NCI-H1694 treated with DMSO at 0.1 percent for 48 hours (cell line): ENCODE results near the gene AP2A2.

Source experiments
- DNase-seq: peaks from one replicate; lab custom pipeline; 2025; lab: John Stamatoyannopoulos, UW

Gene AP2A2

DNA sequence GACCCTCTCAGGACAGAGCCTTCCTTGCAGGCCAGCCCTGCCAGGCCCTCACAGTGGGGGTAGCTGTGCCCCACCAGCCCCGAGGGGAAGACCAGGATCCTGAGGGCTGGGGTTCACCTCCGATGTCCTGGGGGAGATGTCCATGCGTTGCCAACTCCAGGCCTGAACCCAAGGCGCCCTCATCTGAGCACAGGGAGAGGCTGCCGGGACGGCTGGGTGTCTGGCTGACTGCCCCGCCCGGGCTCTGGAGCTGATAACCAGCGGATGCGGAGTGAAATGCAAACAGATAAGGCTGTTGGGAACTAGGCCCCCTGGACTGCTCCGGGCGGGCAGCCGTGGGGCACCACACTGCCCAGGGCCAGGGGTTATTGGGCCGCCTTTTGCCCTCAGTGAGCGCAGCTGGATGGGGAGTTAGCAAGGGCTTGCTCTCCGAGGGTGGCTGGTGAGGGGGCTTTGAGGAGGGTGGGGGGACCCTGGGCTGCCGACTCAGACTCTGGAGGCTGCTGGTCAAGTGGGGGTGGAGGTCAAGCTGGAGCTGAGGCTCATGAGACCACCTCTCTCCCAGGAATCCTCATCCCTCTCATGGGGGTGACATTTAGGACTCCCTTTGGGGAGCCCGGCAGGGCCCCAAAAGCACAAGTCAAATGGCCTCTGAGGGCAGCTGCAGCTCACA lies 116.4 kb downstream of the AP2A2 start:
- no peak for DNase-seq

DNA sequence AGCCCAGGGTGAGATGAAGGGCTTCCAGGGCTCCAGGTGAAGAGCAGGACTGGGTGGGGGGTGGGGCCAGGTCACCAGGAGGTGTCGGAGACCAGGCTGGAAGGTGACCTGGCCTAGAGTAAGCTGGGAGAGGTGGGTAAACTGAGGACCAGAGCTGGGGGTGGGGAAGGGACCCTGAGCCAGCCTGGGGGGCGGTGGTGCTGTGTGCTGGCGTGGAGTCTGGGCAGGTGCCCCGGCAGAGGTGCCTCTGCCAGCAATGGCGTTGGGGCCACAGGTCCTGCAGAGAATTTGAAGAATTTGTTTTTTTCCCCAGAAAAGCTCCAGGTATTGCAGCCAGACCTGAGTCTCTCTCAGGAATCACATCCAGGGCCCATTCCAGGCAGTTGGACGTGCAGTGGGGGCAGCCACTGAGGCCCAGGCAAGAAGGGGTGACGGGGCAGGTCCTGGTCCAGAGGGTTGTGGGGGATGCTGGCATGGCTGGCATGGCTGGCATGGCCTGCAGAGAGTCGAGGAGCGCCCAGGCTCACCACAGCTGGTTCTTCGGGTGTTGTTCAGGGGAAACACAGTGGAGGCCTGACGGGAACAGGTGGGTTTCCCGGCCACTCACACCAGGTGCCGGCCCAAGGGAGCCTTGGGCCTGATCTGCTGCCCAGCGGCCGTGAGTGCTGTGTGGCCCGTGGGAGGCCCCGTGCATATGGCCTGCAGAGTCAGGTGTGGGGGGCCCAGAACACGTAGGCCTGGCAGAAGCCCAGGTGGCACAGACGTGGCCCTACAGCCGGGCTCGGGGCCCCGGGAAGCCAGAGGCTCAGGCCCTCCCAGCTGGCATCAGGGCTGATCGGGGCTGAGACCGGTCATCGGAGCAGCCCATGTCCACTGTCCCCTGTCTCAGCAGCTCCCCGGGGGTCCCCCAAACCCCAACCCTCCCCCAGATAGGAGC lies 117.2 kb downstream of the AP2A2 start:
- no peak for DNase-seq

DNA sequence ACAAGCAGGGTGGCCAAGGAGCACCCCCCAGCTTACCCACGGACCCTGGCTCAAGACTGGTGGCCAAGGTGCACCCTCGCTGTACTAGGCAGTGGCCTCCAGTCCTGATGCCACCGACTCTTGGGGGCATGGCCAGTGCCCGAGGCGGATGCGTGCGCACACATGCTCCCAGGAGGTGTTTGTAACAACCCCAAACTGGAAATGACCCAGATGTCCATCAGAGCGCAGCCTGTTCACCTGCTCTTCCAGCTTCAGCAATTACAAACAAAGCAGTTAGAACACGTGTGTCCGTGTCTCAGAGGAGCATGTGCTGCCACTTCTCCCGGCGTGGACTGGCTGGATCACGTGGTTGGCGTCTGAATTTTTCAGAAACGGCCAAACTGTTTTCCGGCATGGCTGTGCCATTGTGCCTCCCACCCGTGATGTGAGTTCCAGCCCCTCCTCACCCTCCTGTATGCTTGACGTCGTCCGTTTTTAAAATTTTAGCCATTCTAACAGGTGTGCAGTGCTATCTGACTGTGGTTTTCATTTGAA lies 118.0 kb downstream of the AP2A2 start:
- no peak for DNase-seq

DNA sequence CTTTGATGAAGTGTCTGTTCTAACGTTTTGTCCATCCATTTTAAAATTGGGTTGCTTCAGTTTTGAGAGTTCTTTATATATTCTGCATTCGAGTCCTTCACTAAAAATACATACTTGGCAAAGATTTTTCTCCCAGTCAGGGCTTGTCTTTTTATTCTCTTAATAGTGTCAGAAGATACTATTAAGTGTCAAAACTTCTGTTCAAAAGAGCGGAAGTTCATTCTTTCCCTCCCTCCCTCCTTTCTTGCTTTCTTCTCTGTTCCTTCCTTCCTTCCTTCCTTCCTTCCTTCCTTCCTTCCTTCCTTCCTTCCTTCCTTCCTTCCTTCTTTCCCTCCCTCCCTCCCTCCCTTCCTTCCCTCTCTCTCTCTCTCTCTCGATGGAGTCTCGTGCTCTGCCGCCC lies 118.5 kb downstream of the AP2A2 start:
- no peak for DNase-seq

DNA sequence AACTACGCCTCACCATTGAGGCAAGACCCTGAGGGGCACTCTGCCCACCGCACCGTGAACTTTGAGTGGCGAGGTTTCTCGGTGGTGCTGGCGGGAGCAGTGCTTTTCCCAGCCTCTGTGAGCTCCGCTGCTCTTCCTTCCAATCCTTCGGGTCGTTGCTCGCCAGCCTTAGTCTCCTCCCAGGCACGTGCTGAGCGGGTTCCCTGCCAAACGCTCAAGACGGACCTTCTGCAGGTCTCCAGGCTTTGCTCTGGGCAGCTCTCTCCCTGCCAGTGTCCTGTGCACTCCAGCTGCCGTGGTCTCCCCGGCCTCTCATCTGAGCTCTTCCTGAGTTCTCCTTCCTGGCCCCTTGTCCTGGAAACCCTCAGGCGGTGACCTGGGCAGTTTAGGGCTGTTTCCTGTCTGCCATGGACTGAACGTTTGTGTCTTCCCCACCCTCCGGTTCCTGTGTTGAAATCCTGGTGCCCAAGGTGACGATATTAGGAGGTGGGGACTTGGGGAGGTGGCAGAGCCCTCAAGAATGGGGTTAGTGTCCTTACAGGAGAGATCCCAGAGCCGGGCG lies 122.0 kb downstream of the AP2A2 start:
- no peak for DNase-seq

DNA sequence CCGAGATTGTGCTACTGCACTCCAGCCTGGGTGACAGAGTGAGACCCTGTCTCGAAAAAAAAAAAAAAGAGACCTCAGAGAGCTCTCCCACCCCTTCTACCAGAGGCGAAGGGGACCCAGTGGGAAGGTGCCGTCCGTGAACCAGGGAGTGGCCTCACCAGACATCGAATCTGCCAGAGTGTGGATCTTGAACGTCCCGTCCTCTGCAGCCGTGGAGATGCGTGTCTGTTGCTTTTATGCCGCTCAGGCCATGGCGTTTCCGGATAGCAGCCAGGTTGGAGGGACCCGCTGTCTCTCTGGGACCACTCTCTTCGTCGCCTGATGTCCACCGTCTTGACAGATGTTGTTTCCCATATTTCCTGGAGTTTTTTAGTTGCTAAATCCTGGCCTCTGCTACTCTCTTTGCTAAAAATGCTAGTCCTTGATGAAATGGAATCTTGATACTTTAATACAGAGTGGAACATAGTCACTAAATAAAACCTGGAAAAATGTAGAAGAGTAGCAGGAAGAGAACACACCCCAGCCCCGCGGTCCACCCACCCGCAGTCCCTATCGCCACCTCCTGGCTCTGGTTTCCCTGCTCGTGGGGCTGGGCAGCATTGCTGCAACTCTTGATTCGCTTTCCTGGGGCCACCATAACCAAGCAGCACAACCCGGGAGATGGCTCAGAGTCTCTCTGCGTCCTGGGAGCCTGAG lies 122.9 kb downstream of the AP2A2 start:
- DNase-seq = no peak

DNA sequence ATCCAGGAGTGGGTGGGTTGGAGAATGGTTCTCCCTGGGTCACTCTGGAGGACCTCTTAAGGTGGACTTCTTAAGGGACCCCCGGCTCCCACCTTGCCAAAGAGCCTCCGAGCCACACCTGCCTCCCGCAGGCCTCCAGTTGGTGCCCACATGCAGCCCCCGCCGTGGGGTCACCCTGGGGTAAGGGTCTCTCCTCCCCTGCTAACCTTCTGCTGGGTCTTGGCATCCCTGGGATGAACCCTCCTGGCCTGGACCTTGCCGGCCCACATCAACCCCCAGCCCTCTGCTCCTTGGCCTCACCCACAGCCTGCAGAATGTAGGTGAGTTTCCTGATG lies 123.4 kb downstream of the AP2A2 start:
- DNase-seq = no peak

DNA sequence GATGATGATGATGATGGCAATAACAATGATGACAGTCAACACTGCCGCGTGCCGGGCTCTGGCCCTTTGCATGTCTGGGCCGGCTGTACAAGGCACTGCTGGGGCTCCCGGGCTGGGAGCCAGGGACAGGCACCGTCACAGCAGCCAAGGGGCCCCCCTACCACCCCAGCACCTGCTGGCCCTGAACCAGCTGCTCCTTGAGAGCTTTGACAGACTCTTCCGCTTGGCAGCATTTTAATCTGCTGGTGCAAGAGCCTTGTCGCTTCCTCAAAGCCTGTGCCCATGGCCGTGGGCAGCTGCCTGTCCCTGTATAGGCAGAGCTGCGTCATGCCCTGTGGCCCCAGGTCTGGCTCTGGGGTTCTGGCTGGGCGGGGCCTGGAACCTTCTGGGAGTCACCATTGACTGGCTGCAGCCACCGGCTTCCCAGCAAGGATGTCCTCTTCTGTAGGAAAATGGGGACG lies 123.8 kb downstream of the AP2A2 start:
- no peak for DNase-seq

DNA sequence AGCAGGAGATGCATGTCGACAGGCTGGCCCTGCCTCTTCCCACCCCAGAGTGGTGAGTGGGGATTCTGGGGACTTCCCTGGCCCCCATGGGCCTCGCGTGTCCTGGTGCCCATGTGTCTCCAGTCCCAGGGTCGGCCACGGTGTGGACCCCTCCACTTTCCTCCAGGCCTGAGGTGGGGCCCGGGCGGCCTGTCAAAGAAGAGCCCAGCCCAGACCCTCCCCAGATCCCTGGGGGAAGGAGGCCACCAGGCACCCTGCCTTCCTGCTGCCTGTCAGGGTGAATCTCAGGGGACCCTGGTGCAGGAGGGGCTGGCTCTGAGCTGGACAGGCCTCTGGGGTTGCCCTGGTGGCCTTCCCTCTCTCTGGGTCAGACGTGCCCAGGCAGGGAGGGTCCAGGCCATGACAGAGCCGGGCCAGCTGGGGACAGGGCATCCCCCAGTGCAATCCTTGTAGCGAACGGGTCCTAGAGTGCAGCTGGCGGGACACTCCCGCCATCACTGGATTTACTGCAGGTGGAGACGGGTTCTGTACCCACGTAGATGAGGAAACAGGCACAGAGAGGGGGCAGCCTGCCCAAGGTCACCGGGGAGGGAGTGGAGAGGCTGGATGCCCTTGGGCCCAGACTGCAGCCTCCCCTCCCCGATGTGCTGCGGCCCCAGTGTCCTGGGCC lies 124.4 kb downstream of the AP2A2 start:
- DNase-seq = no peak

DNA sequence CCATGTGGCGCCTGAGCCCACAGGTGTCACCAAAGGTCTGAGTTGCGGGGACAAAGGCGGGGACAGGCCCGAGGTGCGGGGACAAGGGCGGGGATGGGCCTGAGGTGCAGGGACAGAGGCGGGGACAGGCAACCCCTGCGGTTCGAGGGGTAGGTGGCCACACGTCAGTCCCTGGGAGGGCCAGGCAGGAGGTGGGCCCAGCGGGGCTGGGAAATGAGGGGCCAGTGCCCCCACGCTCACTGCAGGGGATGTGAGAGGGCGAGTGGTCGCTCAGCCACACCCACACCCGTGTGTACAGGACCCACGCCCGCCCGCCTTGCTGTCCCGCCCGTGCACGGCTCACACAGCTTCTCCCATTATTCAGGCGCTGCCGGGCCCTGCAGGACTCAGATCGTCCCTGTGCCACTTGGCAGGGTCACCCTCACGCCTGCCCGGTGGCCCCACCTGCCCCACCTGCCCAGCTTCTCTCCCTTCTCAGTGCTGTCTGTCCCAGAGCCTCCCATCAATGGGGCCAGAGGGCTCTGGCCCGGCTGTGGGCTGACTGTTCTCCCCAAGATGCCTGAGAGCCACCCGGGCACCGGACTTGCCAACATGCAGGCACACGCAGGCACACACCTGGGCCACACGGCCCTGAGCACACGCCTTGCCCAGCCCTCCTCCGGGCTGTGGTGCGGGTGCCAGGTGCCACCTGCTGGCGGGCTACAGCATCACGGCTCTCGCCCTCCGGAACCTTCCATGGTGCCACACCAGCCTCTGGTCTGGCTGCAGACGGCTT lies 125.1 kb downstream of the AP2A2 start:
- DNase-seq = peak; percentile 34

DNA sequence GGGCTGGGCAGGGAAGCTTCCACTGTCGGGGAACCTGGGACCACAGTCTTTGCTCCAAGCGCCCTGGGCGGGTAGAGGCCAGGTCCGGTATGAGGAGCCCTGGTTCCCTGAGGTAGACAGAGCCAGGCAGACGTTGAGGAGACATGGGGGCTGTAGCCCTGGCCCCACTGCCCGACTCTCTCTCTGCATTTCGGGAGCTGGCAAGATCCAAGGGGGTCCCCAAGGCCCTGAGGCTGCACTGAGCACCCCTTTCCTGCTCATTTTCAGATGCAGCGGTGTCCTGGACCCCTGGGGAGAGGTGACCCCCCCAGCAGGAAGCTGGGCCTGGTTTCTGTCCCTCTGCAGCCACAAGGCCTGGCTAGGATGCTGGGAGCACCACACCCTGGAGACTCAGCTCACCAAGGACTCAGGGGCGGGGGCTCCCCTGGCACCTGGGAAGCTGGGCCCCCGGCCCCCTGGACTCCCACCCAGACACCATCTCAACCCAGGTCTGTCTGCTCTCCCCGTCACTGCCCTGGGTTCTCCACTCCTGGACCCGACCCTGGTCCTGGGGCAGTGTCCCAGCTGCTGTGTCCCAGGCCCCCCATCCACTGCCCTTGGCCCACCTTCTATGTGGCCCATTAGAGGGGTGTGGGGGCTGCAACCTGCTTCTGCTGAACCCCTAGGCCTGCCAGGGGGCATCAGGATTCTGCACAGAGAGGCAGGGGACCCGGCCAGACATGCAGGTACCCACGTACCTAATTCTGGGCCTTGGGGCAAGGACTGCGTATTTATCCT lies 125.9 kb downstream of the AP2A2 start:
- DNase-seq = no peak

DNA sequence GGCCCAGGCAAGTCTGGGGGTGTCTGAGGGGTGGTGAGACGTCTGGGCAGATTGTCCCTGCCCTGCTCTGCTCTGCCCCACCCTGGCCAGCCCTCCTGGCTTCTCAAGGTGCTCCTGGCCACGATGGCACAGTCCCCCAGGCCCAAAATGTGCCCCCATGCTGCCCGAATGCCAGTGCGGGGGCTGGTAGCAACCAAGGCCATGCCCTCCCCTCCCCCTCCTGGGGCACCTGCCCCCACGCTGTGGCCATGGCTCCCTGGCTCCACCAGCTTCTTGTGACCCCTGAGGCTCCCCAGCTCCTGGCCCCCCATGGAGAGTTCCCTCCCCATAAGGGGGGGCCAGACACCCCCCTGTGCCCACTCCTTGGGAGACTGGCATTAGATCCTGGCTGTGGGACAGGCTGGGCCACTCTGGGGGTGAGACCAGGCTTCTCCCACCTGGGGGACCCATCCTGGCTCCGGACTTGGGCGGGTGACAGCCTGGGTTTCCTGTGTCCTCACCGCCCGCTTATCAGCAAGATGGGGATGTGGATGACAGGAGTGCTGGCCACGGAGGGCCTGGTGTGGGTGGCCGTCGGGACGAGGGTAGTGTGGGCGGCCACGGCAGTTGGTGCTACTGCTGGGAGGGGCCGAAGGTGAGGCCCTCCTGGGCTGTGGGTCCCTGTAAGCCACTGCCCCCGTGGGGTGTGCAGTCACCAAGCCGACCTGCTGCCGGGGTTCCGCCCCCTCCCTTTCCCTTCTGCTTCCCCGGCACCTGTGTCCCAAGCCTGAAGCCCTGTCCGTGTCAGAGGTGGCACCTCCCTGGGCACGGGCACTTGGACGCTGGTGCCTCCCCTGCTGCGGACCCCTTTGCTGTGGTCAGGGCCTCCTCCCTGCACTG lies 126.7 kb downstream of the AP2A2 start:
- no peak for DNase-seq

DNA sequence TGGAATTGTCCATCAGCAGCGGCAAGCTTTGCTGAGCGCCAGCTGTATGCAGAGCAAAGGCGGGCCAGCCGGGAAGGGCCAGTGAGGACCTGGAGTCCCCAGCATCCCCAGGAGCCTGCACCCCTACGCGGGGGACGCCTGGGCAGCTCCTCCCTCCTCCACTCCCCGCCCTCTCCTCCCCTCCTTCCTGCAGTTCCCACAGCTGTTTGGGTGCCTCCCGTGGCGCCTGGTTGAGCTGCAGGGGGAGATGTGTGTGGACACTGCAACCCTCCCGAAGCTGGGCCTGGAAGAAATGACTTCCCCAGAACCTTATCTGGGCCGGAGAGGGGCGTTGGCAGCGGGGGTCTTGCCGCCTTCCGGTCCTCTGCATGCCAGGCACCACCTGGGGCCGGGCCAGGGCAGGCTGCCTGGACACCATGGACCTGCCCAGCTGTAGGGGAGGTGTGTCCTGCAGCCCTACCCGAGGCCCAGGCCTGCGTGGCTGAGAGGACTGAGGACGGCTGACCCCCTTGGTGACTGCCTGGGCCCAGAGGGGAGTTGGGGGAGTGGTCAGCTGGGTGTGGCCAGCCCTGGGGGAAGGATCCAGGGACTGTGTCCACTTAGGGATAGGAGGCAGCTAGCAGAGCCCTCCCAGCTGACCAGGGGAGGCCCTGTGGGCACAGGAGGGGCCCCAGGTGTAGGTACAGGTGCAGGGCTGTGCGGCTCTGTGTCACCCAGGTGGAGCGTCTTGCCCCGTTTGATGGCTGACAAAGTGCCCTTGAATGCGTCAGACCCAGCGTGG lies 127.6 kb downstream of the AP2A2 start:
- DNase-seq = no peak

DNA sequence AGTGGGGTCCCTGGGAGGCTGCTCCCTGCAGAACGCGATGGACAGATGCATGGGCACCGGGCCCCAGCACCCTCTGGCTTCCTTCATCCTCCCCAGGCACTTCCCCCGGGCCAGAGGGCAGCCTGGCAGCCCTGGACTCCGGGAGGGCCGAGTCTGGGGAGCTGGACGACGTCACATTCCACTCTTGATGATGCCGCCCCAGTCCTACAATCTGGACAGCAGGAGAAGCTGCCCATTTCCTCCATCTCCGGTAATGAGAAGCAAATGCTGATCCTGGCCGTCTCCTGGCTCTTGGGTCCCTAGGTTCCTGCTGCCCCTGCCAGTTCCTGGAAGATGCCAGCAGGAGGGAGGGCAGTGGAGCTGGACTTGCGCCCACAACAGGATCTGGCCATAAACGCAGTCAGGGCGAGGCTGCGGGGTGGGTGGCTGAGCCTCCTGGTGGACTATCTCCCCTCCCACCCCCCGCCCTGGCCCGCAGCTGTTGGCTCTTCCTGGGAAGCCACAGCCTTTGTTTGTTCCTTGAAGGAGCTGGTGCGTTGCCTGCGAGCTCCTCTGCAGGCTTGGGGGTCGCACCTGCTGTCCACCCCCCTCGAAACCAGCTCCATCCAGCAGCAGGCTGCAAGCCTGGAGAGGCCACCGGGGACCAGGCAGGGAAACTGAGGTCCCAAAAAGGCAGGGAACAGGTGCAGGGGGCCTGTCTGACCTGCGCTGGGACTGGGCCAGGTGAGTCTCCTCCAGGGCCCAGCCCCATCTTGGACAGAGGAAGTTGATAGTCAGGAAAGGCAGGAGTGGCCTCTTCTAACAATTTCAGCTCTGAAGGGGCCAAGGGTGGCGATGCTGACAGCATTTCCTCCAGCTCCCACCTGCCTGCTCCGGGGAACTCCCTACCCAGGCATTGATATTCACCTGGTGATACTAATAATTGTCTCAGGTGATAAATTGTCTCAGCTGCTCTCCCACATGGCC lies 128.8 kb downstream of the AP2A2 start:
- no peak for DNase-seq

DNA sequence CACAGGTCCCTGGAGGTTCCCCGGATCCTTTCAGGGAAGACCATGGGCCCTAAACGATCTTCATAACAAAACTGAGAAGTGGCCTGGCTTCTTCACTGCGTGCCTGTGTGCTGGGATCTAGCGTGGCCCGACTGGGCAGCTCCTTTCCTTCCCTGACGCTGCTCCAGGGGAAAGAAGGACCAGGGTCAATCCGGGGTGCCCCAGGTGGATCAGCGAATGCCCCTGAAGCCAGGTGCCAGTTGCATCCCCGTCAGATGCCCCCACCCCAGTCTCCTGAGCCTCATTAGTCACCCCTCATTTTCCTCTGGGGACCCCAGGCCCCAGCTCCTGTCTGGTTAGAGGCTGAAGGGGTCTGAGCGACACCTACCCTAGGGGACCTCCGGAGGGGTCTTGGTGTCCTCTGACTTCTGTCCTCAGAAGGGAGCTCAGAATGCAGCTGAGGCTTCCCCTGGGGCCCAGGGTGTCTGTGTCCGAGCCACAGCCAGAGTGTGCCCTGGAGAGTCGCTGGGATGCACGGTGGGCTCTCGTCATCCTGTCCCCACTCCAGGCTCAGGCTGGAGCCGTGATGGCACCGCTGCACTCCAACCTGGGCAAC lies 129.5 kb downstream of the AP2A2 start:
- DNase-seq = no peak

DNA sequence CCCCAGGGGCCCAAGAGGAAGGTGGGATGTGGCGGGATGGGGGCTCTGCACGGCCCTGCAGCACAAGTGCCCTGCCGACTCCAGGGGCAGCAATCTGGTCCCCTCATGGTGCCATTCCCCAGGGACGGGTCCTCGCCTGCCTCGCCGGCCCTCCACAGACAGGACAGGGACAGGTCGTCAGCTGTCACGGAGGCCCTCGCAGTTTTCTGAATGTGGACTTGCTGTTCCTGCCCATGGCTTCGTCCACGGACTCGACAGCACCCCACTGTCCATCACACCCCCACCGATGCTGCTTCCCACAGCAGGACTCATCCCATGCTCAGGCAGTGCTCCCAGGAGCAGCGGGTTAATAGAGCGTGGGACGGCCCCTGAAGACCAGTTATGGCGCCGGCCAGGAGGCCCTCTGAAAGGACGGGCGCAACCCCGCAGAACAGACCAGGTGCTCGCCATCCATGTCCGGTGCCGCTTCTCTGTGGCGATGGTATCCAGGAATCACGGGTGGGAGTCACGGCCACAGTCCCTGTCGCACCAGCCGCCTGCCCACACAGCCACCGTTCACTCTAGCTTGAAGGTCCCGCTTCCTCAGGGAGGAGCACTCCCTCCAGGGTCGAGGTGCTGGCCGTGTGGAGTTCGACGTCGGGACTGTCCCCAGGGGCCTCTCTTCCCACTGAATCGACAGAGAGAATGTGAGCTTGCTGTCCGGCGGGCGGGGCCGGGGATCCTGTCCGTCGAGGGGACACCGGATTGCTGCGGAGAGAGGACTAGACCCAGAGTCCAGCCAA lies 130.5 kb downstream of the AP2A2 start:
- DNase-seq = no peak
